ENCODE results near the gene PPP1R13L.

The PPP1R13L gene

GRCh38 chr19:45362291-45362690 lies 42.6 kb downstream of the PPP1R13L start:
- DNase-seq = no peak

- no peak for DNase-seq
Observed at GRCh38 chr19:45361608-45362007, 43.3 kb downstream of the PPP1R13L start.

GRCh38 chr19:45358213-45358792 lies 46.6 kb downstream of the PPP1R13L start:
- no peak for DNase-seq

GRCh38 chr19:45357445-45357783 lies 47.5 kb downstream of the PPP1R13L start:
- no peak for DNase-seq

- no peak for DNase-seq
Observed at GRCh38 chr19:45356760-45357444, 48.0 kb downstream of the PPP1R13L start.

- DNase-seq = no peak
Observed at GRCh38 chr19:45355910-45356309, 49.0 kb downstream of the PPP1R13L start.

- DNase-seq = no peak
Observed at GRCh38 chr19:45355402-45355801, 49.5 kb downstream of the PPP1R13L start.

- DNase-seq = no peak
Observed at GRCh38 chr19:45354241-45354842, 50.5 kb downstream of the PPP1R13L start.

- no peak for DNase-seq
Observed at GRCh38 chr19:45352914-45353796, 51.7 kb downstream of the PPP1R13L start.

- no peak for DNase-seq
Observed at GRCh38 chr19:45352471-45352870, 52.4 kb downstream of the PPP1R13L start.

- DNase-seq = no peak
Observed at GRCh38 chr19:45352062-45352461, 52.8 kb downstream of the PPP1R13L start.

- DNase-seq = no peak
Observed at GRCh38 chr19:45351401-45351952, 53.4 kb downstream of the PPP1R13L start.

GRCh38 chr19:45350477-45351058 lies 54.3 kb downstream of the PPP1R13L start:
- no peak for DNase-seq

- DNase-seq = no peak
Observed at GRCh38 chr19:45349430-45349941, 55.4 kb downstream of the PPP1R13L start.

- DNase-seq = no peak
Observed at GRCh38 chr19:45349126-45349415, 55.8 kb downstream of the PPP1R13L start.

GRCh38 chr19:45348367-45349125 lies 56.3 kb downstream of the PPP1R13L start:
- no peak for DNase-seq

GRCh38 chr19:45347570-45348366 lies 57.1 kb downstream of the PPP1R13L start:
- no peak for DNase-seq

- no peak for DNase-seq
Observed at GRCh38 chr19:45346449-45346848, 58.4 kb downstream of the PPP1R13L start.

- DNase-seq = no peak
Observed at GRCh38 chr19:45345506-45345860, 59.4 kb downstream of the PPP1R13L start.

- DNase-seq = no peak
Observed at GRCh38 chr19:45344621-45345505, 60.0 kb downstream of the PPP1R13L start.

Measured in activated CD4-positive, alpha-beta T cell treated with anti-CD3 and anti-CD28 coated beads, Interleukin-10, Interleukin-2, amounts not matched to agents 100 ng/mL and 50 ng/mL, durations not matched to agents 16 hours and 8 hours (primary cell).